ENCODE results near the gene DNAH11. TPM values are rescaled to one million over a fixed set of nuclear protein-coding genes. Genes with fewer than 3 reads are reported as not detected.
"Not testable (repeated sequence)": the region's sequence is repeated elsewhere in the genome, so short reads cannot be mapped to it uniquely, and the experiment has no call there.

DNAH11 gene
- total RNA-seq: 0.07 and 1.3 TPM in 2 replicates

- no peak for DNase-seq (ENCODE audit: low read depth, low spot score)
Measured at GRCh38 chr7:21542891-21543527, at the start of gene DNAH11. Gene DNAH11 (plus strand): TSS chr7:21543039. CDS start chr7:21543246, 207 bp downstream.

GRCh38 chr7:21495731-21496130 is 47.1 kb upstream of the DNAH11 start:
- DNase-seq (ENCODE audit: low read depth, low spot score): no peak

- no peak for DNase-seq (ENCODE audit: low read depth, low spot score)
Measured at GRCh38 chr7:21497072-21497471, 45.8 kb upstream of the DNAH11 start.

- no peak for DNase-seq (ENCODE audit: low read depth, low spot score)
Measured at GRCh38 chr7:21500117-21500832, 42.6 kb upstream of the DNAH11 start.

- no peak for DNase-seq (ENCODE audit: low read depth, low spot score)
Measured at GRCh38 chr7:21504021-21504420, 38.8 kb upstream of the DNAH11 start.

DNA sequence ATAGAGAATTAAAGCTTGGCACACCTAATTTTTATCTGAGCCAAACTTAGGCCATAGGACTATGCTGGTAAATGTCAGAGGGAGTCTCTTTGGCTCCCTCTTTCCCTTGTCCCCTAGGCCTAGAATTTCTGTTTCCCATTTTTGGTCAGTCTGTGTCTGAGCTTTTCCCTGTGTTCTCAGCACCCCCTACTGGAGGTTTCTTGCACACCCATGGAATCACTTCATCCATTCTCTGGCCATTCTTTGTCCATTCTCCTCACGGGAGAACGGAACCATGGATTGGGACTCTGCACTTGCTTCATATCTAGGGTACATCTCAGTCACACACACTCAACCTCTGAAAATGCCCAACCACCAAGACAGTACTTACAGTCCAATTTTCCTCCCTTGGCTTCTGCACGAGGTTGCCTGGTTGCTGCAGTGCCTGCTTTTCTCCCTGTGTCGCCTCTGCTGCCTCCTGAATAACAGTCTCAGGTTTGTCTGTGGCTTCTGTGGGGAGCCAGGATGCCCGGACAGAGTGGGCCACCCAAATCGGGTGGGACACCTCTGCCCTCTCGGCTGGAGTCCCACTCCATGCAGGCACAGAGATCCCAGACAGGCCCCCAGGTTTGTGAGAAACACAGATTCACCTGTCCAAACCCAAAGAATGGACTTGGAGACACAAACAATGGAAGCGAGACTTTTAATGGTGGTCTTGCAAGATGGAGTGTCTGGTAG is 35.1 kb upstream of the DNAH11 start:
- no peak for DNase-seq (ENCODE audit: low read depth, low spot score)

- DNase-seq (ENCODE audit: low read depth, low spot score): no peak
Measured at GRCh38 chr7:21508538-21508937, 34.3 kb upstream of the DNAH11 start.

GRCh38 chr7:21514062-21514461 is 28.8 kb upstream of the DNAH11 start:
- DNase-seq (ENCODE audit: low read depth, low spot score): no peak

DNA sequence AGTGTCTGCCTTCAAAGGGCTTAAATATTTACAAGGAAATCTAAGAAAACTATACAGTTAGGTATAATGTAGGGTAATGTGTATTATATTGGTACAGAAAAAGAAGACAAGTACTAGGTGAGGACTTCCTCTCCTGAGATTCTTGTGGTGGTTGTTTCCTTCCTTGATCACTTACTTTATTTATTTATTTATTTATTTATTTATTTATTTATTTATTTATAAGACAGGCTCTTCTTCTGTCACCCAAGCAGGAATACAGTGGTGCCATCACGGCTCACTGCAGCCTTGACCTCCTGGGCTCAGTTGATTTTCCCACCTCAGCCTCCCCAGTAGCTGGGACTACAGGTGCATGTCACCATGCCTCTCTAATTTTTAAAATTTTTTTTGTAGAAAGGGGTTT is 18.2 kb upstream of the DNAH11 start:
- DNase-seq (ENCODE audit: low read depth, low spot score): no peak

DNA sequence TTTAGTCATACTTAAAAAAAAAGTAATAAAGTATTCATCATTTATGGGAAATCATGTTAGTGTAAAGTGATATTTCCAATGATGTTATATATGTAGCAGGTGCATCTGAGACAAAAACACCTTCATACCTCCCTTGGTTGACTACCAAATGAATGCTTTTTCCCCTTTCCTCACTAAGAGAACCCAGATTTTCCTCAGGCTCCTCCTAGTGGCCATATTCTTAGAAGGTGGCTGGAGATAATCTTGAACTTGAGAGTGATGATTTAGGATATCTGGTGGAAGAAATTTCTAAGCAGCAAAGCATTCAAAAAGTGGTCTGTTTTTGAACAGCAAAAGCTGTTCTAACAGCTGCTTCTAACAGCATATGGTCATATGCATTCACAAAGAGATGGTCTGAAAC is 16.8 kb upstream of the DNAH11 start:
- DNase-seq (ENCODE audit: low read depth, low spot score): no peak

- no peak for DNase-seq (ENCODE audit: low read depth, low spot score)
Measured at GRCh38 chr7:21526448-21526847, 16.4 kb upstream of the DNAH11 start.

DNA sequence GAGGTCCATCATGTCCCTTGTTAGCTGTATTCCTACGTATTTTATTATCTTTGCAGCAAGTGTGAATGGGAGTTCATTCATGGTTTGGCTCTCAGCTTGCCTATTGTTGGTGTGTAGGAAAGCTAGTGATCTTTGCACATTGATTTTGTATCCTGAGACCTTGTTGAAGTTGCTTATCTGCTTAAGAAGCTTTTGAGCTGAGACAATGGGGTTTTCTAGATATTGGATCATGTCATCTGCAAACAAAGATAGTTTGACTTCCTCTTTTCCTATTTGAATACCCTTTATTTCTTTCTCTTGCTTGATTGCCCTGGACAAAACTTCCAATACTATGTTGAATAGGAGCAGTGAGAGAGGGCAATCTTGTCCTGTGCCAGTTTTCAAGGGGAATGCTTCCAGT is 10.4 kb upstream of the DNAH11 start:
- DNase-seq (ENCODE audit: low read depth, low spot score): not testable (repeated sequence)

DNA sequence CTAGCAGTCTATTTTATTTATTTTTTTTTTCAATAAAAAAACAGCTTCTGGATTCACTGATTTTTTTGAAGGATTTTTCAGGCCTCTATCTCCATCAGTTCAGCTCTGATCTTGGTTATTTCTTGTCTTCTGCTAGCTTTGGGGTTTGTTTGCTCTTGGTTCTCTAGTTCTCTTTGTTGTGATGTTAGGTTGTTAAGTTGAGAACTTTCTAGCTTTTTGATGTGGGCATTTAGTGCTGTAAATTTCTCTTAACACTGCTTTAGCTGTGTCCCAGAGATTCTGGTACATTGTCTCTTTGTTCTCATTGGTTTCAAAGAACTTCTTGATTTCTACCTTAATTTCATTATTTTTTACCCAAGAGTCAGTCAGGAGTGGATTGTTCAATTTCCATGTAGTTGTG is 9.2 kb upstream of the DNAH11 start:
- DNase-seq (ENCODE audit: low read depth, low spot score): not testable (repeated sequence)

GRCh38 chr7:21536445-21537118 is 6.3 kb upstream of the DNAH11 start:
- not testable (repeated sequence) for DNase-seq (ENCODE audit: low read depth, low spot score)

- no peak for DNase-seq (ENCODE audit: low read depth, low spot score)
Measured at GRCh38 chr7:21538936-21539495, 3.8 kb upstream of the DNAH11 start.

GRCh38 chr7:21543528-21544302 is 876 bp downstream of the DNAH11 start:
- DNase-seq (ENCODE audit: low read depth, low spot score): no peak

- DNase-seq (ENCODE audit: low read depth, low spot score): no peak
Measured at GRCh38 chr7:21544303-21544656, 1.4 kb downstream of the DNAH11 start.

GRCh38 chr7:21544715-21545114 is 1.9 kb downstream of the DNAH11 start:
- DNase-seq (ENCODE audit: low read depth, low spot score): no peak

- no peak for DNase-seq (ENCODE audit: low read depth, low spot score)
Measured at GRCh38 chr7:21547501-21547900, 4.7 kb downstream of the DNAH11 start.

GRCh38 chr7:21548491-21548890 is 5.7 kb downstream of the DNAH11 start:
- no peak for DNase-seq (ENCODE audit: low read depth, low spot score)

DNA sequence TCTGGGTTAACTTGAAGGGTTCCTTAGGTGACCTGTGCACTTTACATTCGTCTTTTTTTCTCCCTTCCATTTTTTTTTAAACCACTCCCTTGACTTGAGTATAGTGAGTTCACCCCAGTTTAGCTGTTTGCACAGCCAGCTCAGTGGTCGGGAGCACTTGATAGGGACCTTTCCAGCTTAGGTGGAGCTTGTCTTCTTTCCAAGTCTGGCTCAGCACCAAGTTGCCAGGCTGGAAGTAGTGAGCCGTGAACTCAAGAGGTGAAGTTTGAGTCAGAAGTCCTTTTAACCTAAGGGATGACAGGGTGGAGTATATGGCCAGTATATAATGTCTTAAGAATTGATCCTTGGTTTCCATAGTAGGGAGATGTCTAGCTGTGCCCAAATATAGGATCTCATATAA is 7.2 kb downstream of the DNAH11 start:
- DNase-seq (ENCODE audit: low read depth, low spot score): no peak
